ENCODE measurements around the gene CES1.

The CES1 gene

GRCh38 chr16:55811811-55812210 is 21.1 kb downstream of the CES1 start:
- Histone ChIP-seq H2BK5ac (ENCODE audit: low read depth, low read length, poor library complexity) (no peak overlapping the region), H4K12ac (ENCODE audit: low read depth, low read length) (no peak overlapping the region), H3K27ac (ENCODE audit: low read depth, low read length) (no peak overlapping the region), H2AK5ac (ENCODE audit: low read length) (no peak overlapping the region), H4K91ac (ENCODE audit: low read depth, low read length) (no peak overlapping the region), H3K9me3 (ENCODE audit: insufficient read depth, low read depth, low read length) (no peaks in the 10 kb centered on the region), H2BK120ac (ENCODE audit: insufficient read depth, low read length, poor library complexity) (no peak overlapping the region), H3K14ac (ENCODE audit: low read length) (no peak overlapping the region), H3K36me3 (ENCODE audit: control insufficient read depth in 1 of 2, insufficient read depth in 2 of 2, low read length in 2 of 2) (no peaks in the 10 kb centered on the region), H3K79me2 (ENCODE audit: control insufficient read depth, insufficient read depth, low read length, poor library complexity) (no peaks in the 10 kb centered on the region), H3K4me3 (ENCODE audit: low read depth, low read length) (no peak overlapping the region), H3K4me2 (ENCODE audit: low read length) (no peak overlapping the region), H3K79me1 (ENCODE audit: low read length) (no peaks in the 10 kb centered on the region), H4K8ac (ENCODE audit: low read depth, low read length) (no peak overlapping the region), H3K4ac (ENCODE audit: low read depth, low read length) (no peak overlapping the region), H3K27me3 (ENCODE audit: insufficient read depth, low read length) (no peaks in the 10 kb centered on the region), H3K9ac (ENCODE audit: low read length) (no peak overlapping the region), H3K18ac (ENCODE audit: low read length) (no peak overlapping the region), H3K23ac (ENCODE audit: low read length) (no peak overlapping the region), H2AFZ (ENCODE audit: insufficient read depth, low read length, poor library complexity) (no peak overlapping the region), H3K4me1 (ENCODE audit: control insufficient read depth in 1 of 2, insufficient read depth in 2 of 2, low read length in 2 of 2) (no peaks in the 10 kb centered on the region), H2BK12ac (ENCODE audit: low read length) (no peak overlapping the region)
- no peak for DNase-seq
- WGBS (ENCODE audit: extremely low coverage, insufficient coverage, insufficient read length), result no CpG with 5 or more reads among the region's 4 CpGs

DNA sequence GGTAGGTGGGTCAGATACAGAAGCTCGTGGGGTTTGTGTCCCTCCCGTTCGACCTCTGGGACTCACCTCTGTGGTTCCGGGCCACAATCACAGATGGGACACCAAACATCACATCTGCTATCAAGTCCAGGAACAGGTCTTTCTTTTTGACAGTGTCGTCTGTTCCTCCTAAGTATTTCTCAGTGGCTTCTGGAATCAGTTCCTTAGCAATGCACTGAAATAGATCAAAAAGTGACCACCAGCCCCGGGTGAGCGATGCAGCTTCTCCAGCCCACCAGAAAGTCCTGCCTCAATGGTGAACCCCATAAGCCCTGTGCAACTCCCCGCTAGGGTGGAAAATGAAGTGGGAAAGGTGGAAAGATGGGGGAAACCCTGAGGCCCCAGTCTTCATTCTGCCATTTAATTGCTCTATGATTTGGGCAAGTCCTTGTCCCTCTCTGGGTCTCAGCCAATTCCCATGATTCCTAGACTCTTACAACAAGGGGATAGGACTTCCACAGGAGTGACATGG is 22.4 kb downstream of the CES1 start:
- no peaks in the 10 kb centered on the region for H3K9me3 ChIP-seq (ENCODE audit: insufficient read depth, low read depth, low read length)
- H3K79me2 ChIP-seq (ENCODE audit: control insufficient read depth, insufficient read depth, low read length, poor library complexity), result no peaks in the 10 kb centered on the region
- no peak overlapping the region for H4K8ac ChIP-seq (ENCODE audit: low read depth, low read length)
- no peak overlapping the region for H3K27ac ChIP-seq (ENCODE audit: low read depth, low read length)
- no peak overlapping the region for H2BK5ac ChIP-seq (ENCODE audit: low read depth, low read length, poor library complexity)
- H4K91ac ChIP-seq (ENCODE audit: low read depth, low read length), result no peak overlapping the region
- H3K4me2 ChIP-seq (ENCODE audit: low read length), result no peak overlapping the region
- no peak overlapping the region for H3K18ac ChIP-seq (ENCODE audit: low read length)
- no peaks in the 10 kb centered on the region for H3K79me1 ChIP-seq (ENCODE audit: low read length)
- no peak overlapping the region for H2AFZ ChIP-seq (ENCODE audit: insufficient read depth, low read length, poor library complexity)
- no peak overlapping the region for H3K4ac ChIP-seq (ENCODE audit: low read depth, low read length)
- H3K27me3 ChIP-seq (ENCODE audit: insufficient read depth, low read length), result no peaks in the 10 kb centered on the region
- no CpG with 5 or more reads among the region's 8 CpGs for WGBS (ENCODE audit: extremely low coverage, insufficient coverage, insufficient read length)
- H4K12ac ChIP-seq (ENCODE audit: low read depth, low read length), result no peak overlapping the region
- H2AK5ac ChIP-seq (ENCODE audit: low read length), result no peak overlapping the region
- no peak overlapping the region for H2BK12ac ChIP-seq (ENCODE audit: low read length)
- H3K23ac ChIP-seq (ENCODE audit: low read length), result no peak overlapping the region
- no peak overlapping the region for H3K9ac ChIP-seq (ENCODE audit: low read length)
- H3K4me1 ChIP-seq (ENCODE audit: control insufficient read depth in 1 of 2, insufficient read depth in 2 of 2, low read length in 2 of 2), result no peaks in the 10 kb centered on the region
- no peak for DNase-seq
- H3K36me3 ChIP-seq (ENCODE audit: control insufficient read depth in 1 of 2, insufficient read depth in 2 of 2, low read length in 2 of 2), result no peaks in the 10 kb centered on the region
- no peak overlapping the region for H2BK120ac ChIP-seq (ENCODE audit: insufficient read depth, low read length, poor library complexity)
- no peak overlapping the region for H3K4me3 ChIP-seq (ENCODE audit: low read depth, low read length)
- H3K14ac ChIP-seq (ENCODE audit: low read length), result no peak overlapping the region

DNA sequence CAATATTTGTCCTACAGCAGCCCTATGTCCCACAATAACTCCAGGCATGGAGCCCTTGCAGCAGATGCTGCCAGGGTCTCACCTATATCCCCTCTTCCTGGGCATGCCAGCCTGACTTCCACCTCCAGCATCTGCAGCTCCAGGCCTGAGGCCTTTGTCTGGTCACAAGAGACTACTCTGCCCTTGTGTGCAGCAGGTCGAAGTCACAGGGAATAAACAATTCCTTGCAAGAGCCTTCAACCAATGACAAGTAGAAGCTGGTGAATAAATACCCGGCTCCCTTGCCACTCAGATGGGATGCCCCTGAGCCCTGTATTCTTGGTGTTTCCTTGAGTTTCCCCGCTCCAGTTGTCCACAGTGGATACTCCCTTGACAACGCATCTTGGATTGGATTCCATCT is 23.0 kb downstream of the CES1 start:
- Histone ChIP-seq H3K14ac (ENCODE audit: low read length) (no peak overlapping the region), H3K4me2 (ENCODE audit: low read length) (no peak overlapping the region), H2BK5ac (ENCODE audit: low read depth, low read length, poor library complexity) (no peak overlapping the region), H3K4me1 (ENCODE audit: control insufficient read depth in 1 of 2, insufficient read depth in 2 of 2, low read length in 2 of 2) (no peaks in the 10 kb centered on the region), H3K27ac (ENCODE audit: low read depth, low read length) (no peak overlapping the region), H2AK5ac (ENCODE audit: low read length) (no peak overlapping the region), H2BK120ac (ENCODE audit: insufficient read depth, low read length, poor library complexity) (no peak overlapping the region), H3K9me3 (ENCODE audit: insufficient read depth, low read depth, low read length) (no peaks in the 10 kb centered on the region), H3K79me2 (ENCODE audit: control insufficient read depth, insufficient read depth, low read length, poor library complexity) (no peaks in the 10 kb centered on the region), H2BK12ac (ENCODE audit: low read length) (no peak overlapping the region), H3K4ac (ENCODE audit: low read depth, low read length) (no peak overlapping the region), H3K23ac (ENCODE audit: low read length) (no peak overlapping the region), H4K12ac (ENCODE audit: low read depth, low read length) (no peak overlapping the region), H3K9ac (ENCODE audit: low read length) (no peak overlapping the region), H2AFZ (ENCODE audit: insufficient read depth, low read length, poor library complexity) (no peak overlapping the region), H3K18ac (ENCODE audit: low read length) (no peak overlapping the region), H3K79me1 (ENCODE audit: low read length) (no peaks in the 10 kb centered on the region), H3K27me3 (ENCODE audit: insufficient read depth, low read length) (no peaks in the 10 kb centered on the region), H3K4me3 (ENCODE audit: low read depth, low read length) (no peak overlapping the region), H4K8ac (ENCODE audit: low read depth, low read length) (no peak overlapping the region), H3K36me3 (ENCODE audit: control insufficient read depth in 1 of 2, insufficient read depth in 2 of 2, low read length in 2 of 2) (no peaks in the 10 kb centered on the region), H4K91ac (ENCODE audit: low read depth, low read length) (no peak overlapping the region)
- no peak for DNase-seq
- WGBS (ENCODE audit: extremely low coverage, insufficient coverage, insufficient read length), result no CpG with 5 or more reads among the region's 4 CpGs

DNA sequence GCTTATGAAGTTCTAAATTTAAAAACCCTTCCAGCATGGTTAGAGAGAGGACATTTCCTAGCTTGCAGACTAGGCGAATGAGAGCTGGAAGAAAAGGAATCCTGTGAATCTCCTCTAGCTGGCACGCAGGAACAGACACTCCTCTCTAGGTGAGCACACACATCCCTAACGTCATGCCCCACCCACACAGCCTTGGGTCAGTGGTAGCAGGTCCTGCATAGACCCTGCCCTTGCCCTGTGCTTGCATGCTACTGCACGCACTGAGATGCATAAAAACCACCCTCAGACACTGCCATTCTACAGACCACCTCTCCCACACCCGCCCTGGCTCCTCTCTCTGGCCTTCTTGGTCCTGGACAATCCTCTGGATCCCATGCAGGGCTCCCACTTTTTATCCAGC is 23.5 kb downstream of the CES1 start:
- Histone ChIP-seq H3K79me1 (ENCODE audit: low read length) (no peaks in the 10 kb centered on the region), H4K12ac (ENCODE audit: low read depth, low read length) (no peak overlapping the region), H2BK5ac (ENCODE audit: low read depth, low read length, poor library complexity) (no peak overlapping the region), H2BK120ac (ENCODE audit: insufficient read depth, low read length, poor library complexity) (no peak overlapping the region), H3K9me3 (ENCODE audit: insufficient read depth, low read depth, low read length) (no peaks in the 10 kb centered on the region), H3K27me3 (ENCODE audit: insufficient read depth, low read length) (no peaks in the 10 kb centered on the region), H3K4ac (ENCODE audit: low read depth, low read length) (no peak overlapping the region), H3K79me2 (ENCODE audit: control insufficient read depth, insufficient read depth, low read length, poor library complexity) (no peaks in the 10 kb centered on the region), H3K36me3 (ENCODE audit: control insufficient read depth in 1 of 2, insufficient read depth in 2 of 2, low read length in 2 of 2) (no peaks in the 10 kb centered on the region), H4K8ac (ENCODE audit: low read depth, low read length) (no peak overlapping the region), H3K4me1 (ENCODE audit: control insufficient read depth in 1 of 2, insufficient read depth in 2 of 2, low read length in 2 of 2) (no peaks in the 10 kb centered on the region), H2AFZ (ENCODE audit: insufficient read depth, low read length, poor library complexity) (no peak overlapping the region), H3K4me3 (ENCODE audit: low read depth, low read length) (no peak overlapping the region), H2BK12ac (ENCODE audit: low read length) (no peak overlapping the region), H3K4me2 (ENCODE audit: low read length) (no peak overlapping the region), H3K18ac (ENCODE audit: low read length) (no peak overlapping the region), H3K27ac (ENCODE audit: low read depth, low read length) (no peak overlapping the region), H3K23ac (ENCODE audit: low read length) (no peak overlapping the region), H4K91ac (ENCODE audit: low read depth, low read length) (no peak overlapping the region), H3K9ac (ENCODE audit: low read length) (no peak overlapping the region), H3K14ac (ENCODE audit: low read length) (no peak overlapping the region), H2AK5ac (ENCODE audit: low read length) (no peak overlapping the region)
- no peak for DNase-seq
- no CpG with 5 or more reads among the region's 5 CpGs for WGBS (ENCODE audit: extremely low coverage, insufficient coverage, insufficient read length)
